ENCODE measurements around the gene ARL8A. TPM values are rescaled to one million over a fixed set of nuclear protein-coding genes. Genes with fewer than 3 reads are reported as not detected.
"Not testable (repeated sequence)": the region's sequence is repeated elsewhere in the genome, so short reads cannot be mapped to it uniquely, and the experiment has no call there.

ARL8A gene
- total RNA-seq, 2 experiments from 2014 or later, result 38.2 to 40.4 TPM

- Mint-ChIP-seq H3K4me1 (ENCODE audit: low read depth) (no peaks in the 10 kb centered on the region), H3K9me3 (no peaks in the 10 kb centered on the region), H3K27ac (no peak within 1 kb of the TSS), H3K36me3 (no peaks in the 10 kb centered on the region), H3K4me3 (no peak within 1 kb of the TSS), H3K27me3 (no peaks in the 10 kb centered on the region)
- CTCF ChIA-PET, result interaction anchor here (3.1 kb wide), 1 partner anchor 12 kb away, joined by 9 read pairs; no protein-coding TSS in a partner anchor
- POLR2A ChIA-PET, result no interaction called here
- no peak for DNase-seq
- intact Hi-C loops (cut with micrococcal nuclease), result no loop called here
Measured at GRCh38 chr1:202122639-202123335, 21.8 kb downstream of the ARL8A start, which contains the start of gene GPR37L1. GPR37L1 (plus strand) TSS chr1:202122917; CDS start chr1:202122964, 47 bp downstream.

GRCh38 chr1:202121006-202121405 lies 23.5 kb downstream of the ARL8A start:
- no peak for DNase-seq
- Mint-ChIP-seq H3K4me3 (no peak overlapping the region), H3K4me1 (ENCODE audit: low read depth) (no peaks in the 10 kb centered on the region), H3K27ac (no peak overlapping the region), H3K36me3 (no peaks in the 10 kb centered on the region), H3K27me3 (no peaks in the 10 kb centered on the region), H3K9me3 (no peaks in the 10 kb centered on the region)
- intact Hi-C loops (cut with micrococcal nuclease), result no loop called here
- POLR2A ChIA-PET, result no interaction called here
- CTCF ChIA-PET, result interaction anchor here (0.6 to 1.2 kb wide), 3 partner anchors 48 to 135 kb away, joined by 3 to 4 read pairs (median 4); no protein-coding TSS in a partner anchor

- H3K27me3 Mint-ChIP-seq, result no peaks in the 10 kb centered on the region
Measured at GRCh38 chr1:202117898-202118371, 26.6 kb downstream of the ARL8A start.

GRCh38 chr1:202116287-202116686 lies 28.2 kb downstream of the ARL8A start:
- Mint-ChIP-seq H3K9me3 (no peaks in the 10 kb centered on the region), H3K4me1 (ENCODE audit: low read depth) (no peaks in the 10 kb centered on the region), H3K4me3 (no peak overlapping the region), H3K27me3 (no peaks in the 10 kb centered on the region), H3K36me3 (no peaks in the 10 kb centered on the region), H3K27ac (no peak overlapping the region)
- CTCF ChIA-PET, result interaction anchor here (1.2 kb wide), 1 partner anchor 19 kb away, joined by 3 read pairs; no protein-coding TSS in a partner anchor
- POLR2A ChIA-PET, result no interaction called here
- intact Hi-C loops (cut with micrococcal nuclease), result no loop called here
- DNase-seq, result no peak

More at GRCh38 chr1:202117898-202118371, 26.6 kb downstream of the ARL8A start:
- DNase-seq, result no peak
- intact Hi-C loops (cut with micrococcal nuclease), result loop anchor here (2.0 kb wide), 1 partner anchor 109 kb away; no protein-coding TSS in a partner anchor
- Mint-ChIP-seq H3K4me1 (ENCODE audit: low read depth) (no peaks in the 10 kb centered on the region), H3K27ac (no peak overlapping the region), H3K9me3 (no peaks in the 10 kb centered on the region), H3K36me3 (no peaks in the 10 kb centered on the region), H3K4me3 (no peak overlapping the region)
- ChIA-PET POLR2A (no interaction called here), CTCF (interaction anchor here (0.7 to 2.5 kb wide), 6 partner anchors 15 to 118 kb away, joined by 3 to 25 read pairs (median 4); no protein-coding TSS in a partner anchor)

GRCh38 chr1:202113690-202114300 lies 30.7 kb downstream of the ARL8A start:
- CTCF ChIA-PET, result interaction anchor here (0.7 to 1.9 kb wide), 5 partner anchors 22 to 218 kb away, joined by 3 to 5 read pairs (median 4); no protein-coding TSS in a partner anchor
- H3K4me1 Mint-ChIP-seq (ENCODE audit: low read depth), result no peaks in the 10 kb centered on the region
- H3K27me3 Mint-ChIP-seq, result no peaks in the 10 kb centered on the region
- DNase-seq, result no peak
- no peaks in the 10 kb centered on the region for H3K9me3 Mint-ChIP-seq
- H3K36me3 Mint-ChIP-seq, result no peaks in the 10 kb centered on the region
- intact Hi-C loops (cut with micrococcal nuclease), result no loop called here
- no peak overlapping the region for H3K27ac Mint-ChIP-seq
- POLR2A ChIA-PET, result no interaction called here
- H3K4me3 Mint-ChIP-seq, result no peak overlapping the region

GRCh38 chr1:202112859-202113689 lies 31.5 kb downstream of the ARL8A start:
- no peak for DNase-seq
- ChIA-PET CTCF (interaction anchor here (0.7 to 1.9 kb wide), 5 partner anchors 22 to 217 kb away, joined by 3 to 5 read pairs (median 4); no protein-coding TSS in a partner anchor), POLR2A (no interaction called here)
- no peaks in the 10 kb centered on the region for H3K36me3 Mint-ChIP-seq
- H3K9me3 Mint-ChIP-seq, result no peaks in the 10 kb centered on the region
- intact Hi-C loops (cut with micrococcal nuclease), result no loop called here
- no peak overlapping the region for H3K27ac Mint-ChIP-seq
- no peaks in the 10 kb centered on the region for H3K4me1 Mint-ChIP-seq (ENCODE audit: low read depth)
- H3K27me3 Mint-ChIP-seq, result no peaks in the 10 kb centered on the region
- no peak overlapping the region for H3K4me3 Mint-ChIP-seq

- H3K27ac Mint-ChIP-seq; H3K9me3 Mint-ChIP-seq; intact Hi-C loops (cut with micrococcal nuclease); H3K36me3 Mint-ChIP-seq; H3K27me3 Mint-ChIP-seq; DNase-seq; H3K4me3 Mint-ChIP-seq; POLR2A ChIA-PET; H3K4me1 Mint-ChIP-seq (ENCODE audit: low read depth): not testable (repeated sequence)
- CTCF ChIA-PET, result interaction anchor here (0.6 kb wide), 1 partner anchor 22 kb away, joined by 7 read pairs; no protein-coding TSS in a partner anchor
Measured at GRCh38 chr1:202111589-202111988, 32.9 kb downstream of the ARL8A start.

GRCh38 chr1:202110977-202111376 lies 33.6 kb downstream of the ARL8A start:
- no peaks in the 10 kb centered on the region for H3K36me3 Mint-ChIP-seq
- intact Hi-C loops (cut with micrococcal nuclease), result no loop called here
- POLR2A ChIA-PET, result no interaction called here
- DNase-seq, result no peak
- no peaks in the 10 kb centered on the region for H3K9me3 Mint-ChIP-seq
- H3K4me1 Mint-ChIP-seq (ENCODE audit: low read depth), result no peaks in the 10 kb centered on the region
- CTCF ChIA-PET, result no interaction called here
- no peaks in the 10 kb centered on the region for H3K27me3 Mint-ChIP-seq
- no peak overlapping the region for H3K27ac Mint-ChIP-seq
- H3K4me3 Mint-ChIP-seq, result no peak overlapping the region

GRCh38 chr1:202107801-202108731 lies 36.5 kb downstream of the ARL8A start:
- Mint-ChIP-seq H3K27ac (no peak overlapping the region), H3K4me1 (ENCODE audit: low read depth) (no peaks in the 10 kb centered on the region), H3K27me3 (peaks cover 2% of the 10 kb centered on the region), H3K4me3 (no peak overlapping the region), H3K9me3 (no peaks in the 10 kb centered on the region), H3K36me3 (no peaks in the 10 kb centered on the region)
- DNase-seq, result no peak
- ChIA-PET CTCF (interaction anchor here (1.1 kb wide), 1 partner anchor 108 kb away, joined by 7 read pairs; no protein-coding TSS in a partner anchor), POLR2A (no interaction called here)
- intact Hi-C loops (cut with micrococcal nuclease), result no loop called here

- Mint-ChIP-seq H3K27ac (no peak overlapping the region), H3K36me3 (no peaks in the 10 kb centered on the region), H3K4me1 (ENCODE audit: low read depth) (no peaks in the 10 kb centered on the region), H3K27me3 (peaks cover 2% of the 10 kb centered on the region), H3K9me3 (no peaks in the 10 kb centered on the region), H3K4me3 (no peak overlapping the region)
- intact Hi-C loops (cut with micrococcal nuclease), result no loop called here
- CTCF ChIA-PET, result no interaction called here
- POLR2A ChIA-PET, result no interaction called here
- no peak for DNase-seq
Measured at GRCh38 chr1:202107321-202107761, 37.2 kb downstream of the ARL8A start.
